Mucosa of descending colon (tissue), 3 donors: ENCODE results near the gene WARS2. TPM values are rescaled to one million over a fixed set of nuclear protein-coding genes. Genes with fewer than 3 reads are reported as not detected.

Experiments used
- ATAC-seq: fragments of 200-7000 bp; cut with Tn5 transposase; one replicate; pipeline ENCODE4 v1.9.1; 2020; ENCODE audit warnings: mild to moderate bottlenecking, moderate library complexity
- DNase-seq, 3 donors: peaks; one replicate each; pipeline ENCODE4 v3.0.0-alpha.2; 2020
- H3K36me3 ChIP-seq: fragments of 200-600 bp; one replicate; pipeline ENCODE4 v1.8.0; 2021; ENCODE audit warnings: low read depth, mild to moderate bottlenecking
- H3K4me1 ChIP-seq: fragments of 200-600 bp; one replicate; pipeline ENCODE4 v1.8.0; 2021; ENCODE audit warnings: low read depth, mild to moderate bottlenecking
- H3K4me3 ChIP-seq: fragments of 200-600 bp; one replicate; pipeline ENCODE4 v1.8.0; 2021; ENCODE audit warnings: mild to moderate bottlenecking
- H3K9me3 ChIP-seq: fragments of 200-600 bp; one replicate; pipeline ENCODE4 v1.8.0; 2021; ENCODE audit warnings: mild to moderate bottlenecking
- intact Hi-C, 2 donors: fragments of 100-400 bp; cut with DNase I in 1 of 2; cut with micrococcal nuclease in 1 of 2; formaldehyde crosslinking; loops; one replicate each; pipeline versions ENCODE4 v1.11.0 to v1.11.1; 2022; cut with DNase I, micrococcal nuclease
- total RNA-seq, 3 donors: library from RNA; stranded (reverse); fragmentation: NEBNext Ultra II Directional in 2 of 3; extraction: Animal tissue kit (Norgen Biotek cat#: 25700) in 2 of 3; gene quantifications; one replicate each; pipeline versions ENCODE4 v1.2.1 to v1.2.4, GENCODE V29; 2021 to 2023
- TF ChIP-seq, protein P1 (sequence below): fragments of 200-600 bp; IDR thresholded peaks from one replicate; pipeline ENCODE4 v1.8.0; 2022; ENCODE audit warnings: antibody characterized with exemption, mild to moderate bottlenecking
- donor health status: DM: no; HTN: no; CAD: no; lungs with moderate emphysema.
- donor health status: DM: no; HTN: no; CAD: no.
- donor health status: DM: no; HTN: yes; CAD: no.

Gene WARS2
- total RNA-seq, 3 donors from 2014 or later, result 10.5 to 14.9 (median 14.5) TPM

DNA sequence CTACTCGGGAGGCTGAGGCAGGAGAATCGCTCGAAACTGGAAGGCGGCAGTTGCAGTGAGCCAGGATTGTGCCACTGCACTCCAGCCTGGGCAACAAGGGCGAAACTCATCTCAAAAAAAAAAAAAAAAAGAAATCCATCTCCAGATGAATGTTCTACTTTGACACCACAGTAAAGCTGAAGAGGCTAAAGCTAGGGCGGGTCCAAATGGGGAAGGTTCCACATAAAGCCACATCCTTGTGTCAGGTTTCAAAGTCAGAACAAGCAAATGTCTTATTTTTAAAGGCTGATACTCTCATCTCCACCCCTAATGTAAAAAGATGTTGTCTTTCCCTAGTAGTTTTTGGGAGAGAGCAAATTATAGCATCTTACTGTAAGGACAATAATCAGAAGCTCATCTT is 4.4 kb upstream of the WARS2 start:
- Histone ChIP-seq H3K4me1 (peaks cover 14% of the 10 kb centered on the region), H3K4me3 (no peak overlapping the region), H3K9me3 (no peaks in the 10 kb centered on the region), H3K36me3 (no peaks in the 10 kb centered on the region)
- intact Hi-C loops, result no loop called here
- TF ChIP-seq, protein P1, sequence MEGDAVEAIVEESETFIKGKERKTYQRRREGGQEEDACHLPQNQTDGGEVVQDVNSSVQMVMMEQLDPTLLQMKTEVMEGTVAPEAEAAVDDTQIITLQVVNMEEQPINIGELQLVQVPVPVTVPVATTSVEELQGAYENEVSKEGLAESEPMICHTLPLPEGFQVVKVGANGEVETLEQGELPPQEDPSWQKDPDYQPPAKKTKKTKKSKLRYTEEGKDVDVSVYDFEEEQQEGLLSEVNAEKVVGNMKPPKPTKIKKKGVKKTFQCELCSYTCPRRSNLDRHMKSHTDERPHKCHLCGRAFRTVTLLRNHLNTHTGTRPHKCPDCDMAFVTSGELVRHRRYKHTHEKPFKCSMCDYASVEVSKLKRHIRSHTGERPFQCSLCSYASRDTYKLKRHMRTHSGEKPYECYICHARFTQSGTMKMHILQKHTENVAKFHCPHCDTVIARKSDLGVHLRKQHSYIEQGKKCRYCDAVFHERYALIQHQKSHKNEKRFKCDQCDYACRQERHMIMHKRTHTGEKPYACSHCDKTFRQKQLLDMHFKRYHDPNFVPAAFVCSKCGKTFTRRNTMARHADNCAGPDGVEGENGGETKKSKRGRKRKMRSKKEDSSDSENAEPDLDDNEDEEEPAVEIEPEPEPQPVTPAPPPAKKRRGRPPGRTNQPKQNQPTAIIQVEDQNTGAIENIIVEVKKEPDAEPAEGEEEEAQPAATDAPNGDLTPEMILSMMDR, result no peak
- DNase-seq (no peak), ATAC-seq (no peak)

DNA sequence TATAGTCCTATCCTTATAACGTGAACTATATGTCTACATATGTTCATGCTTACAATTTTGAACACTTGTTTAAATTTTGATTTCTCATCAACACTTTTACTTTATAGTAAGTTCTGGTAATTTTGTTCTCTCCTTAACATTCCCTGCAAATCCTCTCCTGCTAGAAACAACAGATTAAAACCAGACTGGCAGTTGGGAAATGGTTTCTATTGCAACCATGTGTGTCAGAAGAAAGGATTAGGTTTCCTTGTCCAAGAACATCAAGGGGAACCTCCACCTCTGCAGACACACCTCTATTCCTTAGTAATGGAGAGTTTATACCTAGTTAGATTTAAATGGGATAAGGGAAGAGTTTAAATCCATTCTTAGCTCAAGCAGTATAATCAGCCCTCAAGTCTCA is 3.3 kb upstream of the WARS2 start:
- Histone ChIP-seq H3K9me3 (no peaks in the 10 kb centered on the region), H3K4me1 (peaks cover 25% of the 10 kb centered on the region), H3K4me3 (no peak overlapping the region), H3K36me3 (no peaks in the 10 kb centered on the region)
- no peak for DNase-seq
- intact Hi-C loops, result no loop called here
- TF ChIP-seq, protein P1, result no peak
- ATAC-seq, result no peak

DNA sequence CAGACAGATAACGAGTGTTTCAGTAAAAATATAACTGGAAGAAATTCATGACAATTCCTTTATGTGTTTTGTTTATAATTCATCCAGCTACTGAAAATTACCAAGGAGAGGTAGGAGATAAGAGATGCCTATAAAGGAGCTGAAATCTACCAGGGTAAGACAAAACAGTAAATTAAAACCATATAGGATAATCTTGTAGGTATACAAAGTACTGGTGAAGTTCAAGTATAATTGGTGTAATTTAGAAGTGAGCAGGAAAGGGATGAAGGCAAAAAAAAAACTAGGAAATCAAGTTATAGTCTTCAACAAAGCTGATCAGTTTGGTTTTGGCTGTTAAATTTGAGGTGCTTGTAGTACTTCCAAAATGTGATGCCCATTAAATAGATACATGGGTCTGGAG is 1.2 kb upstream of the WARS2 start:
- Histone ChIP-seq H3K9me3 (no peaks in the 10 kb centered on the region), H3K4me3 (no peak overlapping the region), H3K36me3 (no peaks in the 10 kb centered on the region), H3K4me1 (peaks cover 30% of the 10 kb centered on the region)
- DNase-seq (no peak), ATAC-seq (no peak)
- TF ChIP-seq, protein P1, result no peak
- intact Hi-C loops, result no loop called here

DNA sequence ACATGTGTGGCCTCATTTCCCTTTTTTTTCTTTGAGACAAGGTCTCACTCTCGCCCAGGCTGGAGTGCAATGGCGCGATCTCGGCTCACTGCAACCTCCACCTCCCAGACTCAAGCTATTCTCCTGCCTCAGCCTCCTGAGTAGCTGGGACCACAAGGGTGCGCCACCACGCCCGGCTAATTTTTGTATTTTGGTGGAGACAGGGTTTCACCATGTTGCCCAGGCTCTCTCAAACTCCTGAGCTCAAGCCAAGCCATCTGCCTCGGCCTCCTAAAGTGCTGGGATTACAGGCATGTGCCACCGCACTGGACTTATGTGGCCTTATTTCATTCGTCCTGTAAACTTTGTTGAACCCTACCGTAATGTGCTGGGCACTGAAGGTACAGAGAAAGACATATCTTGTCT is 569 bp upstream of the WARS2 start:
- DNase-seq, result peak; percentile 49 to 65 (median 60)
- ATAC-seq, result peak; percentile 3
- intact Hi-C loops, result no loop called here
- peaks cover 30% of the 10 kb centered on the region for H3K4me1 ChIP-seq
- no peaks in the 10 kb centered on the region for H3K9me3 ChIP-seq
- H3K4me3 ChIP-seq, result peak overlapping the region; percentile 29
- TF ChIP-seq, protein P1, result no peak
- no peaks in the 10 kb centered on the region for H3K36me3 ChIP-seq

DNA sequence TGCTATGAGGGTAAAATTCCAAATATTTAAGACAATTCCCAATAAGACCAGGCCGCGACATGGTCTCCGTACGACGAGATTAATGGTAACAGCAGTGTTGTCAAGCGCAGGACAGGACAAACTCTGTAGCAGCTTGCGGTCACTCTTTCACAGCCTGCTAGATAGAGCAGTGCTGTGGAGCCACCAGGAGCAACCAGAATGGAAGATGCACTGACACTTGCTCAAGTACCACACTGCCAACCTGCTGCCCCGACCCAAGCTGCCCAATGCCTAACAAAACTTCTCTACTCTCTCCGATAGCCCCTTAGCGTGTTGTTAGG is 636 bp downstream of the WARS2 start:
- Histone ChIP-seq H3K36me3 (no peaks in the 10 kb centered on the region), H3K9me3 (no peaks in the 10 kb centered on the region), H3K4me3 (peak overlapping the region; percentile 29), H3K4me1 (peaks cover 30% of the 10 kb centered on the region)
- DNase-seq (no peak), ATAC-seq (peak; percentile 37)
- TF ChIP-seq, protein P1, result no peak
- intact Hi-C loops, result no loop called here

DNA sequence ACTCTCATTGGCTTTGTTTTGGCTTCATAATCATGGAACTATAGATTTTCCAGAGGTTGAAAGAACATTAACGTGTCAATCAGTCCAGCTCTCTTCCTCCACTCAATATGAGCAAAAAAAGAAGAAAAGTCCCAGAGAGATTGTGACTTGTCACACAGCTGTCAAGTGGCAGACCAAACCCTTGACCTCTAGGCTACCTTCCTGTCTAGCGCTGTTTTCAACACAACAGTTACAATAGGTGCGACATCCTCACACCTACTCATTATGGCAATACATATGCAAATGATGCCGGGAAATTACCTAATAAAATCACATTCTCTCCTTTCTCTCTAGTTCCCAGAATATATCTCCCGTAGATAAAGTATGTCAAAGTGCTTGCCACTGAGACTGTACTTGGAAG is 1.1 kb downstream of the WARS2 start:
- no peaks in the 10 kb centered on the region for H3K9me3 ChIP-seq
- H3K4me3 ChIP-seq, result no peak overlapping the region
- DNase-seq, result peak in 1 of 3 donors; percentile 18
- TF ChIP-seq, protein P1, result no peak
- peak; percentile 38 for ATAC-seq
- H3K36me3 ChIP-seq, result no peaks in the 10 kb centered on the region
- H3K4me1 ChIP-seq, result peaks cover 30% of the 10 kb centered on the region
- intact Hi-C loops, result no loop called here
